NCI-H460 (cell line): ENCODE measurements around the gene GRK5. TPM values are rescaled to one million over a fixed set of nuclear protein-coding genes. Genes with fewer than 3 reads are reported as not detected.

ENCODE experiments used
- DNase-seq: peaks from one replicate; pipeline ENCODE4 v3.0.0-alpha.2; 2016; ENCODE audit warnings: low read depth; ENCODE audit errors: extremely low read depth
- total RNA-seq: library from RNA; depleted of rRNA; stranded (reverse); fragments of >200 nt; shearing (Covaris generic); gene quantifications from 2 replicates; pipeline ENCODE4 v1.2.3, GENCODE V29; 2014

The GRK5 gene
- total RNA-seq, 1 experiment from 2014 or later = 0.79 TPM

- no peak for DNase-seq
Measured at GRCh38 chr10:119371704-119372663, 164.6 kb downstream of the GRK5 start.

GRCh38 chr10:119373294-119374102, 166.1 kb downstream of the GRK5 start:
- no peak for DNase-seq

DNA sequence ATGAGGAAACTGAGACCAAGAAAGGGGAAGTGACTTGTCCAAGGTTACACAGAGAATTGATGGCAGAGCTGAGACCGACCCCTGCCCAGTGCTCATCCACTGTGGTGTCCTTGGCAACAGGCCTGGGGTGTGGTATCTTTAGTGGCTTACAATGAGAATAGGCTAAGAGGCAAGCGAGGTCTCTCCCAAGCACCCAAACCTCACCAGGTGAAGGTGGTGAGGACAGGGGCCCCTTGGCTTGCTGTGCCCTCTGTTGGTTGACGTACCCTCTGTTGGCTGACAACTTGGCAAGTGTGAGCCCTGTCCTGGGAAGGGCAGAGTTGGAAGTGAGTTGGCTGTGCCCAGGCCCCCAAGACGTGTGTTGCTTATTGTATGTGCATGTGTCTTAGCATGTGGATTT, 166.9 kb downstream of the GRK5 start:
- DNase-seq = no peak

- no peak for DNase-seq
Measured at GRCh38 chr10:119375574-119376272, 168.4 kb downstream of the GRK5 start.

GRCh38 chr10:119377451-119377957, 170.1 kb downstream of the GRK5 start:
- no peak for DNase-seq

DNA sequence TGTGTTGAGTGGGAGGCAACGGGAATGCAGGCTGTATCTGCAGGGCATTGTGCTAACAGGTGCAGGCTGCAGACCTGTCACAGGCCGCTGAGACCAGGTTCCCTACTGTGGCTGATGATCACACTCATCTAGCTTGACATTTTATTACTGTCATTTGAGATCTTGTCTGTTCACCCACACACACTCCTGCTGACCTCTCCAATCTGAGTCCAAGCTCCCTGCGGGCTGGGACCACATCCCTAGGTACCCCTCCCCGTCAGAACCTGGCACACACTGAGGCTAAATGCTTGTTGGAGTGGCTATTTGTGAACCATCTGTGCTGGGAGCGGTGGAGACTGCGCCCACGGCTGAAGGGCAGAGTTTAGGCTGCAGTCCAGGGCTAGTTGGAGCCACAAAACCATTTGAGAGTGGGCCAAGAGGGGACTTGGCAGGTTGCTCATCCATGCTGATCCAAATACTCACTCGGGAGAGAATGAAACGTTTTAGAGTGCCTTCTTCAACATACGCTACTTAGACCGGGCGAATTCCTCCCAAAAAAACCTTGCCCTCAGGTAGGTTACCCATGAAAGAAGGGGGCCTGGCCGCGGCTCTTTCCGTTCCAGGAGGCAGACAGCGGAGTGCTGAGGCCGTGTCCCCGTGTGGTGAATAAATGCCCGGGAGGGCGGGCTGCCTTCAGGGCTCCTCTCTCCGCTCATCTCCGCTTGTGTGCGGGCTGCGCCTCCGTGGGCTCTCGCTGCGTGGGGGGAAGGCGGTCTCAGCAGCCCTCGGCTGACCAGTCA, 170.8 kb downstream of the GRK5 start:
- no peak for DNase-seq

GRCh38 chr10:119378737-119379067, 171.3 kb downstream of the GRK5 start:
- DNase-seq = no peak

- DNase-seq = no peak
Measured at GRCh38 chr10:119379466-119380071, 172.2 kb downstream of the GRK5 start.

GRCh38 chr10:119383174-119383856, 175.9 kb downstream of the GRK5 start:
- no peak for DNase-seq

DNA sequence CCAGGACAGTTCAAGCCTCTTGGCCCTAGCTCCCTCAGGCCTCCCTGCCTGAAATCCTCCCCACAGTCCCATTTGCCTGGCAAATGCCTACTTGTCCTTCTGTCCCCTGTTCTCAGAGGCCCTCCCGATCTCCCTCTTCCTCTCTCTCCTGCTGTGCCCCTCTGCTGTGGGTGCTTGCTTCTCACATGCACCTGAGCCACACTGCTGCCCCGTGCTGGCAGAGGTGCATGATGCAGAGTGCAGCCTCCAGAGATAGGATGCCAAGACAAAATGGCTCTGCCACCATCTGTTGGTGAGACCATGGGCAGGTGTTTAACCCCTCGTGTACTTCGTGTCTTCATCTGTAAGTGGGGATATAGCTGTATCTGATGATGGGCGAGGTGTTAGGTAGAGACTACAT, 176.8 kb downstream of the GRK5 start:
- no peak for DNase-seq

- DNase-seq = no peak
Measured at GRCh38 chr10:119386666-119387065, 179.3 kb downstream of the GRK5 start.

- no peak for DNase-seq
Measured at GRCh38 chr10:119388849-119389345, 181.5 kb downstream of the GRK5 start.

- DNase-seq = no peak
Measured at GRCh38 chr10:119391440-119392251, 184.3 kb downstream of the GRK5 start.

DNA sequence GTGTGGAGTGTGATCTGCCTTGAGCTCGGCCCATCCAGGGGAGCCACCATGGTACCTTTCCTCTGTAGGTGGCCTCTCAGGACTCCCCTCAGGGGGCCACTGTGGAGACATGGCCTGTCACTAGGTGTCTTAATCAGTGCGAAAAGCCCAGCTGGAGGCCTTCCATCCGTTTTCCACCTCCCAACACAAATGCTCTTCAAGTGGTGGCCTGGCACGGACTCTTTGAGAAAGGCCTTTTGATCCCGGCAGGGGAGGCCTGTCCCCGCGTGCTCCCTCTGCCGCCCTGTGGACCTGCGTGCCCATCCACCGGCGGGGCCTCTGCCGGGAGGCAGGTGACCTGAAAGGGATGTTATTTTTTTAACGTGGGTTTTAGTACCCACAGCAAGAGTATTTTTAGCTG, 185.6 kb downstream of the GRK5 start:
- no peak for DNase-seq

DNA sequence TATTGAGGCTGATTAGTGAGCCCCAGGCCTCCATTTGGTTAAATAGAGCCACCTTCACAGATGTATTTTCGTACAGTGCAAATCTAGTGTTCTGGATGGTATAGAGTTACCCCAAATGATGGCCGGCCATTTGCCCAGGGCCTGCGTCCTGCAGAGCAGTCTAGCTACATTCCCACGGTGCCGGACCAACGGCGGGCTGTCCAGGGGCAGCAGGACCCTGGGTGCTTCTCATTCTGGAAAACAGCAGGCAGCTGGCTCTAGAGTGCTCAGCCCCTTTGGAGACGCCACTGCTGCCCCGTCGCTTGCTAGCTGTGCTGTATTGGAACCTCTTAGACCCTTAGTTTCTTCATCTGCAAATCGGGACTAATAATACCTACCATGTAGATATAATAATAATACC, 186.1 kb downstream of the GRK5 start:
- DNase-seq = no peak

- DNase-seq = no peak
Measured at GRCh38 chr10:119393845-119394244, 186.5 kb downstream of the GRK5 start.

GRCh38 chr10:119394657-119395279, 187.4 kb downstream of the GRK5 start:
- DNase-seq = no peak
